Gastrocnemius medialis (tissue), 4 donors: ENCODE data around the gene RNASEH2B. TPM values are rescaled to one million over a fixed set of nuclear protein-coding genes. Genes with fewer than 3 reads are reported as not detected.

Experiments used
- ATAC-seq, 2 donors: fragments of 150-250 bp; one replicate each; pipeline ENCODE4 v1.9.1; 2016
- DNase-seq, 2 donors: peaks; one replicate each; pipeline ENCODE4 v3.0.0-alpha.2; 2019
- H3K27ac ChIP-seq, 4 donors: fragments of 200-600 bp; sonication (generic); 1 replicate in 1 of 4; 2 replicates in 3 of 4; pipeline ENCODE4 v1.5.1; 2016 to 2018; ENCODE audit warnings: mild to moderate bottlenecking in 2 of 4, moderate library complexity in 1 of 4
- H3K27me3 ChIP-seq, 3 donors: fragments of 200-600 bp; sonication (generic) in 2 of 3; 1 replicate in 1 of 3; 2 replicates in 2 of 3; pipeline versions ENCODE4 v1.5.1 to v1.6.0; 2016 to 2019; ENCODE audit warnings: mild to moderate bottlenecking in 1 of 3, moderate library complexity in 1 of 3
- H3K36me3 ChIP-seq, 2 donors: fragments of 200-600 bp; sonication (generic) in 1 of 2; one replicate each; pipeline ENCODE4 v1.5.1; 2017 to 2018
- H3K4me1 ChIP-seq, 2 donors: fragments of 200-600 bp; sonication (generic) in 1 of 2; one replicate each; pipeline ENCODE4 v1.5.1; 2016 to 2017; ENCODE audit warnings: mild to moderate bottlenecking in 2 of 2
- H3K4me3 ChIP-seq, 4 donors: fragments of 200-600 bp; sonication (generic) in 3 of 4; 1 replicate in 1 of 4; 2 replicates in 3 of 4; pipeline ENCODE4 v1.5.1; 2016 to 2019; ENCODE audit warnings: mild to moderate bottlenecking in 2 of 4
- H3K9me3 ChIP-seq, 3 donors: fragments of 200-600 bp; sonication (generic) in 2 of 3; 1 replicate in 1 of 3; 2 replicates in 2 of 3; pipeline ENCODE4 v1.5.1; 2016 to 2019
- POLR2A ChIP-seq, 2 donors: fragments of 450-650 bp; IDR thresholded peaks; one replicate each; pipeline ENCODE4 v1.6.1; 2017; ENCODE audit warnings: antibody characterized with exemption in 2 of 2, mild to moderate bottlenecking in 2 of 2, moderate library complexity in 2 of 2
- in situ Hi-C, 4 donors: fragments of 200-750 bp; cut with MboI; loops; one replicate each; pipeline versions ENCODE4 v1.15.0 to v1.8.0; 2017; ENCODE audit warnings: low sequenced_read_pairs in 4 of 4
- intact Hi-C: fragments of 100-400 bp; cut with DNase I; formaldehyde crosslinking; loops from one replicate; pipeline ENCODE4 v1.15.1; 2023; ENCODE audit warnings: low total_unique reads
- total RNA-seq, 4 donors: library from RNA; depleted of rRNA; stranded (reverse); fragments of >200 nt; gene quantifications; one replicate each; pipeline versions ENCODE4 v1.1.0 to v1.2.3, GENCODE V29; 2016
- TF ChIP-seq, protein P1 (sequence below), 5 experiments: fragments of 450-650 bp in 3 of 5; fragments of 200-600 bp in 2 of 5; sonication (generic) in 2 of 5; IDR thresholded peaks in 4 of 5; conservative IDR thresholded peaks in 1 of 5; 1 replicate in 4 of 5; 2 replicates in 1 of 5; pipeline ENCODE4 v1.5.1; 2016 to 2019; ENCODE audit warnings: antibody characterized with exemption in 5 of 5, mild to moderate bottlenecking in 3 of 5, moderate library complexity in 3 of 5

RNASEH2B gene
- total RNA-seq, 4 donors from 2014 or later = 9.3 to 24.7 (median 11.1) TPM

GRCh38 chr13:50884265-50884664 is 25.3 kb upstream of the RNASEH2B start:
- H3K9me3 ChIP-seq = no peaks in the 10 kb centered on the region
- no peaks in the 10 kb centered on the region for H3K27me3 ChIP-seq
- intact Hi-C loops = no loop called here
- no peak overlapping the region for H3K27ac ChIP-seq
- no peak for DNase-seq
- in situ Hi-C loops = no loop called here
- no peaks in the 10 kb centered on the region for H3K36me3 ChIP-seq
- ATAC-seq = no peak
- TF ChIP-seq POLR2A (IDR thresholded peaks at IDR 0.05) = no peak
- TF ChIP-seq, protein P1, sequence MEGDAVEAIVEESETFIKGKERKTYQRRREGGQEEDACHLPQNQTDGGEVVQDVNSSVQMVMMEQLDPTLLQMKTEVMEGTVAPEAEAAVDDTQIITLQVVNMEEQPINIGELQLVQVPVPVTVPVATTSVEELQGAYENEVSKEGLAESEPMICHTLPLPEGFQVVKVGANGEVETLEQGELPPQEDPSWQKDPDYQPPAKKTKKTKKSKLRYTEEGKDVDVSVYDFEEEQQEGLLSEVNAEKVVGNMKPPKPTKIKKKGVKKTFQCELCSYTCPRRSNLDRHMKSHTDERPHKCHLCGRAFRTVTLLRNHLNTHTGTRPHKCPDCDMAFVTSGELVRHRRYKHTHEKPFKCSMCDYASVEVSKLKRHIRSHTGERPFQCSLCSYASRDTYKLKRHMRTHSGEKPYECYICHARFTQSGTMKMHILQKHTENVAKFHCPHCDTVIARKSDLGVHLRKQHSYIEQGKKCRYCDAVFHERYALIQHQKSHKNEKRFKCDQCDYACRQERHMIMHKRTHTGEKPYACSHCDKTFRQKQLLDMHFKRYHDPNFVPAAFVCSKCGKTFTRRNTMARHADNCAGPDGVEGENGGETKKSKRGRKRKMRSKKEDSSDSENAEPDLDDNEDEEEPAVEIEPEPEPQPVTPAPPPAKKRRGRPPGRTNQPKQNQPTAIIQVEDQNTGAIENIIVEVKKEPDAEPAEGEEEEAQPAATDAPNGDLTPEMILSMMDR (IDR thresholded peaks at IDR 0.05 in 4 of 5, conservative IDR thresholded peaks at IDR 0.05 in 1 of 5) = no peak
- H3K4me1 ChIP-seq = no peaks in the 10 kb centered on the region
- no peak overlapping the region for H3K4me3 ChIP-seq

DNA sequence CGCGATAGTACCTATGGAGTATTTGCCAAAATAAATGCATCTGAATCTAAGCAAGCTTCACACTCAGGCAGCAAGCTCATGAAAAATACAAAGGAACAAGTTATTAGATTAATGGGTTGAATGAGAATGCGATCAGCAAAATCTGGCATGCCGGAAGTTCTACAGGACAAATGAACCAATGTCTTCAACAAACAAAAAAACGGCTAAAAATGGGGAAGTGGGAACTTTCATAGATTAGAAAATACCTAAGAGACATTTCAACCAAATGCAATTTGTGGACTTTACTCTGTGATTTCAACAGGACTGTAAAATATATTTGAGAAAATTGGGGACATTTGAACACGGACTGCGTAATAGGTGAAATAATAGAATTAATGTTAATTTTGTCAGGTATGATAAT is 22.4 kb upstream of the RNASEH2B start:
- no peak for TF ChIP-seq POLR2A (IDR thresholded peaks at IDR 0.05)
- TF ChIP-seq, protein P1 (IDR thresholded peaks at IDR 0.05 in 4 of 5, conservative IDR thresholded peaks at IDR 0.05 in 1 of 5) = no peak
- intact Hi-C loops (no loop called here), in situ Hi-C loops (no loop called here)
- Histone ChIP-seq H3K4me3 (no peak overlapping the region), H3K27ac (no peak overlapping the region), H3K9me3 (no peaks in the 10 kb centered on the region), H3K27me3 (no peaks in the 10 kb centered on the region), H3K36me3 (no peaks in the 10 kb centered on the region), H3K4me1 (no peaks in the 10 kb centered on the region)
- DNase-seq (no peak), ATAC-seq (no peak)

DNA sequence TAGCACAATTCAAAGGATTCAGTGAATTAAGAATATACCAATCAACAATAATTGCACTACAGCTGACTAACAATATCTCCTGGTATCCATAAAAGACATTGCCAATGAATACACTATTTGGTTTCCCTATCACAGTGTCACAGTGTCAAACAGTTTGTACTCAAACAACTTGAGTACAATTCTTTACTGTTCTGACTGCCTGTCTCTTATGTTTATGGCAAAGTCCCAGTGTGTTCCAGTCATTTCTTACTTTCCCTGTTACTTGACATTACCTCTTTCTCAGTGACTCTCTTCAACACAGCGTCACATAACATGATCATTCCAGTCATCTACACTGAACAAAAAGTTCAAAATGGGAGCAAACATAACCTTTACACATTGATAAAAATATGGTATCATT is 21.2 kb upstream of the RNASEH2B start:
- no peak overlapping the region for H3K4me3 ChIP-seq
- ATAC-seq (no peak), DNase-seq (no peak)
- H3K36me3 ChIP-seq = no peaks in the 10 kb centered on the region
- peaks cover 0 to under 1% of the 10 kb centered on the region in 2 donors for H3K4me1 ChIP-seq
- in situ Hi-C loops (no loop called here), intact Hi-C loops (no loop called here)
- TF ChIP-seq, protein P1 (IDR thresholded peaks at IDR 0.05 in 4 of 5, conservative IDR thresholded peaks at IDR 0.05 in 1 of 5) = no peak
- TF ChIP-seq POLR2A (IDR thresholded peaks at IDR 0.05) = no peak
- no peaks in the 10 kb centered on the region for H3K27me3 ChIP-seq
- H3K9me3 ChIP-seq = no peaks in the 10 kb centered on the region
- H3K27ac ChIP-seq = no peak overlapping the region

GRCh38 chr13:50889317-50889716 is 20.3 kb upstream of the RNASEH2B start:
- Histone ChIP-seq H3K4me3 (no peak overlapping the region), H3K36me3 (no peaks in the 10 kb centered on the region), H3K4me1 (peaks cover 0 to 4% of the 10 kb centered on the region in 2 donors), H3K9me3 (no peaks in the 10 kb centered on the region), H3K27me3 (no peaks in the 10 kb centered on the region), H3K27ac (no peak overlapping the region)
- TF ChIP-seq, protein P1 (IDR thresholded peaks at IDR 0.05 in 4 of 5, conservative IDR thresholded peaks at IDR 0.05 in 1 of 5) = no peak
- no peak for TF ChIP-seq POLR2A (IDR thresholded peaks at IDR 0.05)
- intact Hi-C loops (no loop called here), in situ Hi-C loops (no loop called here)
- ATAC-seq (no peak), DNase-seq (no peak)

- DNase-seq (no peak), ATAC-seq (no peak)
- H3K4me1 ChIP-seq = peaks cover 0 to 4% of the 10 kb centered on the region in 2 donors
- H3K4me3 ChIP-seq = no peak overlapping the region
- TF ChIP-seq, protein P1 (IDR thresholded peaks at IDR 0.05 in 4 of 5, conservative IDR thresholded peaks at IDR 0.05 in 1 of 5) = no peak
- TF ChIP-seq POLR2A (IDR thresholded peaks at IDR 0.05) = no peak
- H3K27ac ChIP-seq = no peak overlapping the region
- in situ Hi-C loops (no loop called here), intact Hi-C loops (no loop called here)
- no peaks in the 10 kb centered on the region for H3K27me3 ChIP-seq
- H3K36me3 ChIP-seq = no peaks in the 10 kb centered on the region
- no peaks in the 10 kb centered on the region for H3K9me3 ChIP-seq
Measured at GRCh38 chr13:50891206-50891605, 18.4 kb upstream of the RNASEH2B start.
